Measurements from ENCODE around the gene GPR17. TPM values are rescaled to one million over a fixed set of nuclear protein-coding genes. Genes with fewer than 3 reads are reported as not detected.

The GPR17 gene
- total and polyA plus RNA-seq, 2 experiments from 2014 or later = 0.09 TPM; not detected in 1

GRCh38 chr2:127644066-127645025, 1.6 kb upstream of the GPR17 start:
- no peaks in the 10 kb centered on the region for H3K36me3 ChIP-seq
- H3K4me3 ChIP-seq = no peak overlapping the region
- H3K4me1 ChIP-seq (ENCODE audit: low read depth) = no peaks in the 10 kb centered on the region
- H3K9me3 ChIP-seq (ENCODE audit: low read depth) = no peaks in the 10 kb centered on the region
- H3K27ac ChIP-seq = no peak overlapping the region
- no peak for TF ChIP-seq CTCF (IDR thresholded peaks at IDR 0.05; ENCODE audit: low read depth, low read length)
- H3K27me3 ChIP-seq = no peaks in the 10 kb centered on the region
- DNase-seq (ENCODE audit: low read depth in 1 of 2, low spot score in 1 of 2) = no peak

GRCh38 chr2:127645026-127645394, 943 bp upstream of the GPR17 start:
- Histone ChIP-seq H3K9me3 (ENCODE audit: low read depth) (no peaks in the 10 kb centered on the region), H3K4me1 (ENCODE audit: low read depth) (no peaks in the 10 kb centered on the region), H3K27me3 (no peaks in the 10 kb centered on the region), H3K36me3 (no peaks in the 10 kb centered on the region), H3K4me3 (no peak overlapping the region), H3K27ac (no peak overlapping the region)
- no peak for TF ChIP-seq CTCF (IDR thresholded peaks at IDR 0.05; ENCODE audit: low read depth, low read length)
- DNase-seq (ENCODE audit: low read depth in 1 of 2, low spot score in 1 of 2) = no peak

- no peak for TF ChIP-seq CTCF (IDR thresholded peaks at IDR 0.05; ENCODE audit: low read depth, low read length)
Measured at GRCh38 chr2:127646487-127647241, 711 bp downstream of the GPR17 start.

GRCh38 chr2:127647242-127648190, 1.6 kb downstream of the GPR17 start:
- TF ChIP-seq CTCF (IDR thresholded peaks at IDR 0.05; ENCODE audit: low read depth, low read length) = no peak
- peak in 1 of 2 donors; percentile 16 for DNase-seq (ENCODE audit: low read depth in 1 of 2, low spot score in 1 of 2)
- H3K4me3 ChIP-seq = no peak overlapping the region
- no peaks in the 10 kb centered on the region for H3K36me3 ChIP-seq
- H3K27me3 ChIP-seq = no peaks in the 10 kb centered on the region
- H3K4me1 ChIP-seq (ENCODE audit: low read depth) = peaks cover 9% of the 10 kb centered on the region
- no peaks in the 10 kb centered on the region for H3K9me3 ChIP-seq (ENCODE audit: low read depth)
- H3K27ac ChIP-seq = no peak overlapping the region

More at GRCh38 chr2:127646487-127647241, 711 bp downstream of the GPR17 start:
- H3K36me3 ChIP-seq = no peaks in the 10 kb centered on the region
- no peak overlapping the region for H3K4me3 ChIP-seq
- H3K27me3 ChIP-seq = no peaks in the 10 kb centered on the region
- H3K4me1 ChIP-seq (ENCODE audit: low read depth) = peaks cover 4% of the 10 kb centered on the region
- DNase-seq (ENCODE audit: low read depth in 1 of 2, low spot score in 1 of 2) = no peak
- H3K9me3 ChIP-seq (ENCODE audit: low read depth) = no peaks in the 10 kb centered on the region
- no peak overlapping the region for H3K27ac ChIP-seq

GRCh38 chr2:127648321-127648720, 2.4 kb downstream of the GPR17 start:
- Histone ChIP-seq H3K4me1 (ENCODE audit: low read depth) (peaks cover 17% of the 10 kb centered on the region), H3K4me3 (no peak overlapping the region), H3K36me3 (no peaks in the 10 kb centered on the region), H3K27ac (no peak overlapping the region), H3K9me3 (ENCODE audit: low read depth) (no peaks in the 10 kb centered on the region), H3K27me3 (no peaks in the 10 kb centered on the region)
- DNase-seq (ENCODE audit: low read depth in 1 of 2, low spot score in 1 of 2) = no peak
- no peak for TF ChIP-seq CTCF (IDR thresholded peaks at IDR 0.05; ENCODE audit: low read depth, low read length)

All from cardiac muscle cell (in vitro differentiated cells and primary cell).